ENCODE data around the gene KRT7.
A peak's percentile ranks its signal among the peaks of the same experiment; 100 is the strongest.
"Not testable (repeated sequence)": the region's sequence is repeated elsewhere in the genome, so short reads cannot be mapped to it uniquely, and the experiment has no call there.

The KRT7 gene

DNA sequence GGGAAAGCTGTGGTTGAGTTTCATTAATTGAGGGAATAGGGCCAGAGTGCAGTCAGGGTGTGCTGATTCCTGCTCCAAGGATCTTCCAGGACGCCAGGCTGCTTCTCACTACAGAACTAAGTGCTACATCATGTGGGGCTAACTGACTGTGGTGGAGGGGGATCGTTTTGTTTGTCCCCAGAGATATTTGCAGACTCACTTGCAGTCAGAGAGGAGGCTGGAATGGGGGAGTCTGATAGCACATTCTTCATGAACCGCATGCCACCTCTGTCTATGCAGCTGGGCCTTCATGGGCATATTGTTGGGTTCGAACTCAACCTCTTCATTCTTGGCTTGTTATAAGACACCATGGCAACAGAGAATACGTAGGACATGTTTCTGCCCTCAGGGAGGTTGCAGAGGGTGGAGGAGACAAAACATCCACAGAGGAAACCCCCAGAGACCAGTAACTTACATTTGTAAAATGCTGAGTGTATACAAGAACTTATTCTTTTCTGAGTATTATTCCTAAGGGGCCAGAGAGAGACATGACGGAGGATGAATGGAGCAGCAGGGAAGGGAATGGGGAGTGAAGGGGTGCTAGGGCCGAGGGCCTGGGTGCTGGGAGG lies 13.0 kb downstream of the KRT7 start:
- DNase-seq: no peak

DNA sequence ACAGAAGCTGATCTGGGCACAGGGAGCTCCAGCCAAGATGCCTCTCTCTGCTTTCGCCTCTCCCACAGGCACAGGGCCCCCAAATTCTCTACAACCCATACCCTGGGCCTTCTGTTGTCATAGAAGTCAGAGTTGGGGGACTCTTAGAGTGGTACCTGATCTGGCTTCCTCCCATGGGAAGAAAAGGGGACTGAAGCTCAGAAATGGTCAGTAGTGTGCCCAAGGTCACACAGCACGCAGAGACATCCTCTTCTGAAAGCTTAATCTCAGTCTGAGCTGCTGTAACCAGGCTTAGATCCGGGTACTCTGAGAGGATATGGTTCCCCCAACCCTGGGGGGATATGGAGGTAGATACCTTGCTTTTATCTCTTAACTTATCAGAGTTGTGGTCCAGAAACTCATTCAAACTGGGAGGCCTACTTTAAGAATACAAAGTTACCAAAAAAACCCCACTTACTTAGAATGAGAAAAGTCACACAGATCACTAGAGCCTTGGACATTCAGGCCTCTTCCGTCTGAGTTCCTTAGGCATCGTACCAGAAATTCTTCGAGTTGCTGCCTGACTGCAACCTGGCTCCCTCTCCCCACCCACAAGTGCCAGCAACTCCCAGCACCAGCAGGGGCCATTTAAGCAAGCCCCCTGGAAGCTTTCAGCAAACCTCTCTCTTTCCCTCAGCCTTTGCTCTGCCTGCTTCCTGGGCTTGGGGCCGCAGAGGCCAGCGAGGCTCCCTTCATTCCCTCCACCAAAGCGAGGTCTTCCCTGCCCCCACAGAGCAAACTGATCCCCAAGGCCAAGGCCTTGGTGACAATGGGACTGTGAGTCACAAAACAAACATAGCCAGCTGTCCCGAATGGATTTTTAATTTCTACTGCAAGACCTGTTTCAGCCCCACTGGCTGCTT lies 13.9 kb downstream of the KRT7 start:
- DNase-seq: peak; percentile 83 to 86

- DNase-seq: no peak
Observed at GRCh38 chr12:52247622-52248540, 14.8 kb downstream of the KRT7 start.

DNA sequence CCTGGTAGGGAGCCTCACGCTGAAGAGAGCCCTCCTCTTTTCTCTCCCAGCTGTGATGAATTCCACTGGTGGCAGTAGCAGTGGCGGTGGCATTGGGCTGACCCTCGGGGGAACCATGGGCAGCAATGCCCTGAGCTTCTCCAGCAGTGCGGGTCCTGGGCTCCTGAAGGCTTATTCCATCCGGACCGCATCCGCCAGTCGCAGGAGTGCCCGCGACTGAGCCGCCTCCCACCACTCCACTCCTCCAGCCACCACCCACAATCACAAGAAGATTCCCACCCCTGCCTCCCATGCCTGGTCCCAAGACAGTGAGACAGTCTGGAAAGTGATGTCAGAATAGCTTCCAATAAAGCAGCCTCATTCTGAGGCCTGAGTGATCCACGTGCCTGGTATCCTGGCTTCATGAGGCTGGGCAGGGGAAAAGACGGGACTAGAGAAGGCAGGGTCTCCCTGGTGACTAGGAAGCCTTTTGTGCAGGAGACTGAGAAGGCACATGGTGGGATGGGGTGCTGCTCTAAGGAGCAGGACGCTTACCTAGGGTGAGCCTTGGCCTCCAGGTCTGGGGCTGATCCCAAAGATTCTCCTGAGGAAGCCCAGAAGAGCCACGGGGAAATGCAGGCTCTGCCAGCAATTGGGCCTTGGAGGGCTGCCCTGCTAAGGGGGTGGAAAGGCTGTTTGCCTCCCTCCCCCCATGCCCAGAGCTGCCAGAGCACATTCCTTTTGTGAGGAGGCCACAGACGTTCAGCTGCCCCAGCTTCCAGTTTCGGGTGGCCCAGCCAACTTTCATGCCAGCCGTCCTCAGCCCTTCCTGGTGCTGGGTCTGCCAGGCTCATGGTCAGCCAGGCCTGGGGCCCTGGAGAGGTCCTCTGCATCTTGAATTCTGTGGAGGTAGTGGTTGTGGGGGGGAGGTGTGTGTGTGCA lies 15.8 kb downstream of the KRT7 start:
- DNase-seq: no peak

DNA sequence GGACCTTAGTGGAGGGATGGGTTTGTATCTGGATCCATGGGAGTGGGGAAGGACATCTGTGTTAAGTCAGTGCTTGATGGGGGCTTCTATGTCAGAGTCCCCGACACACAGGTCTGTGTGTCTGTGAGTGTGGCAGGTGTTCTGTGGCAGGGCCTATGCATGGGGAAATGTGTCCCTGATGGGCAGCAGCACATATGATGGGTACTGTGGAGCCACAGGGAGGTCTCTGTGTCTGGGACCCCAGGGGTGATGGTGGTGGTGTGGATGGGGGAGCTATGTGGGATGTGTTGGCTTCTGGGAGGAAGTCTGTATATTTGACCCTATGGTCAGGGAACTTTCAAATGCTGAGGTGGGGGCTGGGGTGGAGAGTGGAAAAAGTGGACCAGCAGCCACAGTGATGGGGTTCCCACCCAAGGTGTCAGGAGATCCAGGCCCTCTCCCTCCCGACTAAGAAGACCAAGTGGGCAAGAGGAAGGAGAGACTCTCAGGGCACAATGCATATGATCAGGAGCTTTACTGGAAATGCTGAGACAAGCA lies 16.5 kb downstream of the KRT7 start:
- DNase-seq: no peak

DNA sequence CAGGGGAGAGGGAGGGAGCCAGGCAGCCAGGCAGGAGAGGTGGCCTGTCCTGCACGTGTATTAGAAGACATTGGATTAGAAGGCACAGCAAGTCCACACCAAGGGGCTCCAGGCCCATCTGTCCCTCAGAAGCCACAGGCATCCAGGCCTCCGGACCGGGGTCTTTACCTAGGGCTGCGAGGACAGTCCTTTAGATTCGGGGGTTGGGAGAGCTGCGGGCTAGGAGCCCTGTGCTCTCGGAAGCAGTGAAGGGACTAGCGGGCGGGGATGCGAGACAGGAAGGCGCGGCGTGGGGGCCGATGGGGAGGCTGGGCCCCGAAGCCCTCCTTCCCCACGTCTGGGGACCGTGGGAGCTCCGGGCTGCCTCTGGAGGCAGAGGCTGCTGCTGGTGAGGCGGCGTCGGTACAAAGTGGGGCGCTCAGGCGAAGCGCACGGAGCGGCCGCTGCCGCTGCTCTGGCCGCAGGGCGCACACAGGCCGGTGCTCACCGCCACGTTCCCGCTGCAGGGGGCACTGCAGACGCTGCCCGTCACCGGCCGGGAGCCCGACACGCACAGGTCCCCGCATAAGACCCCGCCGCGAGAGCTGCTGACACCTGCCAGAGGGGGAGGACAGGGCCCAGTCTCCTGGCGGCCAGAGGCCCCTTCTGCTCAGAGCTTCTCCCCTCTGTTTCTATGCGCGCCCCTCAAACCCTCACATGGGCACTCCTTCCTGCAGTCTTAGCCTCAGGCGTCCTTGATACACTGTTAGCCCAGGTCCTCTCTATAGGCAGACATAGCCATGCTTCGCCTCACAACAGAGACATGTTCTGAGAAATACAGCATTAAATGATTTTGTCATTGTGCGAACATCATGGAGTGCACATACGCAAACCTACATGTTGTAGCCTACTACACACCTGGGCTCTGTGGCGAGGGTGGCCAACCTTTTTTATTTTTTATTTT lies 17.3 kb downstream of the KRT7 start:
- no peak for DNase-seq

GRCh38 chr12:52251367-52252051 lies 18.5 kb downstream of the KRT7 start:
- no peak for DNase-seq

DNA sequence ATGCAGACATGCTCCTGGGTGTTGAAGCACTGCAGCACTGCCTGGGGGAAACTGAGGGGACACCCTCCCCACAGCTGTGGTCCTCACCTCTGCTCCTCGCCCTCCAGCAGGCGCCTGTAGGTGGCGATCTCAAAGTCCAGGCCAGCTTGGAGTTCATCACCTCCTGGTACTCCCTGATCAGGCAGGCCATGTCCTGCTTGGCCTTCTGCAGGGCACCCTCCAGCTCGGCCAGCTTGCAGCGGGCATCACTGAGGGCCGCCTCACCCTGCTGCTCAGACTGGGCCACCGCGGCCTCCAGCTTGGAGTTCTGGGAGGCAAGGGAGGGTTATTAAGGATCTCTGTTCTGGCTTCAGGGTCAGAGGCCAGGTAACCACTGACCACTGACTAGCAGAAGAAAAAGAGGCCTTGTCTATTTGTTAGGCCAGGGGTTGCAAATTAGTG lies 19.2 kb downstream of the KRT7 start:
- DNase-seq: not testable (repeated sequence)

DNA sequence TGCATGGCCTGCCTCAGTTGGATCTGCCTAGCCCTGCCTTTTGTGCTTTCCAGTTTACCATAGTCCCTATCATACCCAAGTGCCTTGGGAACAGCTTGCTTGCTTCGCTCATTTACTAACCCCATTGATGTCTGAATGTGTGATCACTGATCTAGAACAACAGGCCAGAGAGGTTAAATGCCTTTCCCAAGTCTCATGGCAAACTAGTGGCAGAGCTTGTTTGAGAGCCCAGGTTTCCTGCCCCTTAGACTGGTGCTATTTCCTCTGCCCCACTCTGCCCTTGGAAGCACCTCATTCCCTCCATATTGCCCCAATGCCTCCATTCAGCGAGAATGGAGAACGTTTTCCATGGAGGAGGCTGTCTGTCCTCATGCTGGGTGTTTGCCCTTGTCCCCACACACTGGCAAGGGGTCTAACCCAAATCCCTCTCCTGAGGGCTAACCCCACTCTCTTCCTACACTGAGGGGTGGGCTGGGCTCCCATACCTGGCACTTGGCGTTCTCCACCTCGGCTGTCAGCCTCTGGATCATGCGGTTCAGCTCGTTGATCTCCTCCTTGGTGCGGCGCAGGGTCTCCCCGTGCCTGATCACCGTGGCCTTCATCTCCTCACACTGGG lies 19.8 kb downstream of the KRT7 start:
- DNase-seq: no peak

- DNase-seq: no peak
Observed at GRCh38 chr12:52253391-52254179, 20.5 kb downstream of the KRT7 start.

GRCh38 chr12:52254180-52254964 lies 21.3 kb downstream of the KRT7 start:
- no peak for DNase-seq

GRCh38 chr12:52254965-52255751 lies 22.1 kb downstream of the KRT7 start:
- no peak for DNase-seq

- DNase-seq: no peak
Observed at GRCh38 chr12:52255926-52256583, 23.0 kb downstream of the KRT7 start.

- no peak for DNase-seq
Observed at GRCh38 chr12:52256584-52256935, 23.5 kb downstream of the KRT7 start.

GRCh38 chr12:52257074-52257551 lies 24.1 kb downstream of the KRT7 start:
- DNase-seq: no peak

GRCh38 chr12:52257922-52258321 lies 24.9 kb downstream of the KRT7 start:
- DNase-seq: not testable (repeated sequence)
